Panc1 (cell line): ENCODE measurements around the gene U2AF1L4. TPM values are rescaled to one million over a fixed set of nuclear protein-coding genes. Genes with fewer than 3 reads are reported as not detected.

Experiments
- ATAC-seq: fragments of 200-7000 bp; cut with Tn5 transposase; 2 replicates; pipeline ENCODE4 v1.9.1; 2020; ENCODE audit warnings: mild to moderate bottlenecking, moderate library complexity
- BruUV-seq: library from RNA; stranded (reverse); fragments of 400-500 nt; replicated peaks from 2 replicates; lab custom pipeline; 2021; lab: Mats Ljungman, UMichigan
- CTCF ChIA-PET: fragments of 300-600 bp; sonication (Branson Sonifier 250); formaldehyde crosslinking; loops from one replicate; lab custom pipeline; 2022; ENCODE audit warnings: antibody characterized with exemption; lab: Charles Lee
- POLR2A ChIA-PET: fragments of 300-600 bp; sonication (Branson Sonifier 250); formaldehyde crosslinking; loops from one replicate; lab custom pipeline; 2022; ENCODE audit warnings: antibody characterized with exemption; lab: Charles Lee
- DNase-seq: peaks from one replicate; pipeline ENCODE4 v3.0.0-alpha.2; 2010; ENCODE audit warnings: low read depth, low spot score
- H3K27ac ChIP-seq: 2 replicates; pipeline ENCODE4 v1.5.1; 2011; ENCODE audit warnings: mild to moderate bottlenecking, low read length, inconsistent platforms
- H3K27me3 ChIP-seq: fragments of 200-500 bp; sonication (Bioruptor generic); 2 replicates; pipeline ENCODE4 v1.6.0; 2014; ENCODE audit warnings: low read length, inconsistent platforms; ENCODE audit not compliant: control insufficient read depth, insufficient read depth
- H3K36me3 ChIP-seq: fragments of 200-500 bp; sonication (Bioruptor generic); 2 replicates; pipeline ENCODE4 v1.5.1; 2014; ENCODE audit warnings: inconsistent platforms, mild to moderate bottlenecking, low read length, moderate library complexity; ENCODE audit not compliant: control insufficient read depth, insufficient read depth
- H3K4me1 ChIP-seq: 2 replicates; pipeline ENCODE4 v1.5.1; 2011; ENCODE audit warnings: inconsistent platforms, mild to moderate bottlenecking, low read length, moderate library complexity; ENCODE audit not compliant: control insufficient read depth, insufficient read depth
- H3K4me3 ChIP-seq, 2 experiments: 2 replicates each; pipeline ENCODE4 v1.5.1; 2011 to 2012; ENCODE audit warnings: low read depth in 2 of 2, low read length in 2 of 2, mild to moderate bottlenecking in 2 of 2, inconsistent platforms in 1 of 2, moderate library complexity in 1 of 2
- H3K9me3 ChIP-seq: fragments of 200-500 bp; sonication (Bioruptor generic); 2 replicates; pipeline ENCODE4 v1.5.1; 2014; ENCODE audit warnings: low read depth, mild to moderate bottlenecking, inconsistent platforms, low read length, moderate library complexity; ENCODE audit not compliant: control insufficient read depth, insufficient read depth
- CTCF ChIP-seq: fragments of 450-650 bp; IDR thresholded peaks from 2 replicates; pipeline ENCODE4 v1.5.1; 2017; ENCODE audit warnings: mild to moderate bottlenecking
- POLR2AphosphoS5 ChIP-seq: IDR thresholded peaks from 2 replicates; pipeline ENCODE4 v1.6.1; 2012; ENCODE audit warnings: mild to moderate bottlenecking, low read depth, low read length, moderate library complexity
- SIN3A ChIP-seq: IDR thresholded peaks from 2 replicates; pipeline ENCODE4 v1.6.1; 2012; ENCODE audit warnings: low read depth, mild to moderate bottlenecking, low read length, moderate library complexity, borderline replicate concordance; ENCODE audit not compliant: insufficient read depth
- TCF7L2 ChIP-seq: IDR thresholded peaks from 2 replicates; pipeline ENCODE4 v1.6.1; 2011; ENCODE audit warnings: mild to moderate bottlenecking, low read depth, low read length, inconsistent platforms
- in situ Hi-C: cut with HindIII; loops from 2 replicates; pipeline ENCODE4 v1.10.0; 2016; ENCODE audit warnings: low sequenced_read_pairs, low pct_unique_long_range_greater_than_20kb
- intact Hi-C: fragments of 100-400 bp; cut with micrococcal nuclease; formaldehyde crosslinking; loops from one replicate; pipeline ENCODE4 v1.10.0; 2022; ENCODE audit not compliant: unreplicated experiment
- total RNA-seq: library from RNA; stranded (reverse); gene quantifications from one replicate; pipeline ENCODE4 v1.2.1, GENCODE V29; 2021; ENCODE audit not compliant: unreplicated experiment
- TF ChIP-seq, protein P1 (sequence below), 2 experiments: IDR thresholded peaks; 2 replicates each; pipeline ENCODE4 v1.6.1; 2011 to 2012; ENCODE audit warnings: low read depth in 2 of 2, control low read depth in 1 of 2, low read length in 1 of 2, mild to moderate bottlenecking in 1 of 2, moderate library complexity in 1 of 2; ENCODE audit not compliant: insufficient read depth in 1 of 2

U2AF1L4 gene
- total RNA-seq, 1 experiment from 2014 or later, result 29.8 TPM

DNA sequence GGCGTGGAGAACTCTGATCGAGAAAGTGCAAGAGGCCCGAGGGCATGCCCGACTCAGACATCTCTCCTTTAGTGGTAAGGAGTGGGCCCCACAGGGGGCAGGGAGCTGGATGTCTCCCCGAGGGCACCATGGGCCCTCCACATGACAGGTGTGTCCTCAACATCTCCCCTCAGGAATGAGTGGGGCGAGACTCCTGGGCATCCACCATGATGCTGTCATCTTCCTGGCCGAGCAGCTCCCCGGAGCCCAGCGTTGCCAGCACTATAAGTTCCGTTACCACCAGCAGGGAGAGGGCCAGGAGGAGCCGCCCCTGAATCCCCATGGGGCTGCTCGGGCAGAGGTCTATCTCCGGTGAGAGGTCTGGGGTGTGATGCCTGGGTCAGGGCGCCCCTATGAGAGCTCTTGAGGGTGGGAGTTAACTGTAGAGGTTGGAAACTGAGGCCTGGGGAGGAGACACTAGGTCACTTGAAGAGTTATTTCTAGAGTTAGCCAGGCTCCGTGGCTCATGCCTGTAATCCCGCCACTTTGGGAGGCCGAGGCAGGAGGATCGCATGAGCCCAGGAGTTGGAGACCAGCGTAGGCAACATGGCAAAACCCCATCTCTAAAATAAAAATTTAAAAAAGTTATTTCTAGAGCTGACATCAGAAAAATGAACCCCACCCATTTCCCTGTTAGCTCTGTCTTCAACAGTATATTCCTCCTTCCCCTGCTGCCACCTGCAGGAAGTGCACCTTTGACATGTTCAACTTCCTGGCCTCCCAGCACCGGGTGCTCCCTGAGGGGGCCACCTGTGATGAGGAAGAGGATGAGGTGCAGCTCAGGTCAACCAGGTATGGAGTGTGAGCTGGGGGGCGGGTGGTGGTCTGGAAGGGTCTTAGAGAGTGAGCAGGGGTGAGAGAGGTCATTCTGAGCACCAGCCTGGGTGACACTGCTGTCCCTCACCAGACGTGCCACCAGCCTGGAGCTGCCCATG is 8.0 kb downstream of the U2AF1L4 start:
- DNase-seq (no peak), ATAC-seq (no peak)
- BruUV-seq, result no TSS peak
- Histone ChIP-seq H3K4me1 (peaks cover 12% of the 10 kb centered on the region), H3K27me3 (no peaks in the 10 kb centered on the region), H3K27ac (no peak overlapping the region), H3K36me3 (peaks cover 5% of the 10 kb centered on the region; the same call in 1 of the 2 replicates), H3K9me3 (no peaks in the 10 kb centered on the region), H3K4me3 (no peak overlapping the region)
- POLR2A ChIA-PET, result interaction anchor here (0.6 kb wide), 1 partner anchor 68 kb away, joined by 3 read pairs; no protein-coding TSS in a partner anchor
- intact Hi-C loops, result no loop called here
- CTCF ChIA-PET, result interaction anchor here (1.0 kb wide), 1 partner anchor 11 kb away, joined by 3 read pairs; no protein-coding TSS in a partner anchor
- TF ChIP-seq TCF7L2 (no peak), POLR2AphosphoS5 (no peak), SIN3A (no peak), CTCF (no peak)
- TF ChIP-seq, protein P1, sequence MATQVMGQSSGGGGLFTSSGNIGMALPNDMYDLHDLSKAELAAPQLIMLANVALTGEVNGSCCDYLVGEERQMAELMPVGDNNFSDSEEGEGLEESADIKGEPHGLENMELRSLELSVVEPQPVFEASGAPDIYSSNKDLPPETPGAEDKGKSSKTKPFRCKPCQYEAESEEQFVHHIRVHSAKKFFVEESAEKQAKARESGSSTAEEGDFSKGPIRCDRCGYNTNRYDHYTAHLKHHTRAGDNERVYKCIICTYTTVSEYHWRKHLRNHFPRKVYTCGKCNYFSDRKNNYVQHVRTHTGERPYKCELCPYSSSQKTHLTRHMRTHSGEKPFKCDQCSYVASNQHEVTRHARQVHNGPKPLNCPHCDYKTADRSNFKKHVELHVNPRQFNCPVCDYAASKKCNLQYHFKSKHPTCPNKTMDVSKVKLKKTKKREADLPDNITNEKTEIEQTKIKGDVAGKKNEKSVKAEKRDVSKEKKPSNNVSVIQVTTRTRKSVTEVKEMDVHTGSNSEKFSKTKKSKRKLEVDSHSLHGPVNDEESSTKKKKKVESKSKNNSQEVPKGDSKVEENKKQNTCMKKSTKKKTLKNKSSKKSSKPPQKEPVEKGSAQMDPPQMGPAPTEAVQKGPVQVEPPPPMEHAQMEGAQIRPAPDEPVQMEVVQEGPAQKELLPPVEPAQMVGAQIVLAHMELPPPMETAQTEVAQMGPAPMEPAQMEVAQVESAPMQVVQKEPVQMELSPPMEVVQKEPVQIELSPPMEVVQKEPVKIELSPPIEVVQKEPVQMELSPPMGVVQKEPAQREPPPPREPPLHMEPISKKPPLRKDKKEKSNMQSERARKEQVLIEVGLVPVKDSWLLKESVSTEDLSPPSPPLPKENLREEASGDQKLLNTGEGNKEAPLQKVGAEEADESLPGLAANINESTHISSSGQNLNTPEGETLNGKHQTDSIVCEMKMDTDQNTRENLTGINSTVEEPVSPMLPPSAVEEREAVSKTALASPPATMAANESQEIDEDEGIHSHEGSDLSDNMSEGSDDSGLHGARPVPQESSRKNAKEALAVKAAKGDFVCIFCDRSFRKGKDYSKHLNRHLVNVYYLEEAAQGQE (IDR thresholded peaks at IDR 0.05; ENCODE audit: insufficient read depth in 1 of 2, low read depth in 2 of 2, low read length in 1 of 2), result no peak
- in situ Hi-C loops, result no loop called here

DNA sequence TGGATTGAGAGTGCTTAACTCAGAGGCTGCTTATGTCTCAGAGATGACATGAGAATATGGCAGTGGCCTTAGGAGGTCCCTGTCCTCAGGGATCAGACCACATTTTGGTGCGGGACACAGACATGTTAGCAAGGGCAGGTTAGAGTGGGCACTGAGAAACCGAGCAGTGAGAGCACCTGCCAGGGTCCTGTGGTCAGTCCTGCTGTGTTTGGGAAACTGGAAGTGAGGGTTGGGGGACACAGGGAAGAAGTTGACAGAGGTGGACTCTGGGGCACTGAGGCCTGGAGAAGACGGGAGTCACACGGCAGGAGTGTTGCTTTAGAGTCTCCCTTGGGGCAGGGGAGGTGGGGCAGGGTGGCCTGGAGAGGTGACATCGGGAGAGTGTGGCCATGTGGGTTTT is 10.3 kb downstream of the U2AF1L4 start:
- no peak for TF ChIP-seq CTCF
- TF ChIP-seq TCF7L2, result no peak
- no peak for TF ChIP-seq POLR2AphosphoS5
- TF ChIP-seq, protein P1 (IDR thresholded peaks at IDR 0.05; ENCODE audit: insufficient read depth in 1 of 2, low read depth in 2 of 2, low read length in 1 of 2), result no peak
- TF ChIP-seq SIN3A, result no peak

More for the DNA sequence above, 10.3 kb downstream of the U2AF1L4 start:
- ATAC-seq (no peak), DNase-seq (no peak)
- H3K4me1 ChIP-seq, result peaks cover 6% of the 10 kb centered on the region
- peaks cover 10% of the 10 kb centered on the region; the same call in 1 of the 2 replicates for H3K36me3 ChIP-seq
- no peaks in the 10 kb centered on the region for H3K27me3 ChIP-seq
- POLR2A ChIA-PET, result no interaction called here
- intact Hi-C loops (no loop called here), in situ Hi-C loops (no loop called here)
- H3K27ac ChIP-seq, result no peak overlapping the region
- no peaks in the 10 kb centered on the region for H3K9me3 ChIP-seq
- CTCF ChIA-PET, result no interaction called here
- BruUV-seq, result no TSS peak
- H3K4me3 ChIP-seq, result no peak overlapping the region
